ENCODE data around the gene GRAMD1B.

GRAMD1B gene

GRCh38 chr11:123645286-123645975 is 215.4 kb downstream of the GRAMD1B start:
- Histone ChIP-seq H3K27ac (replicated peaks) (no peak overlapping the region), H3K27me3 (ENCODE audit: insufficient read depth, poor library complexity, severe bottlenecking) (no peaks in the 10 kb centered on the region), H3K4me3 (replicated peaks; ENCODE audit: insufficient read depth, low read length) (no peak overlapping the region)
- no peak for TF ChIP-seq CTCF (IDR thresholded peaks at IDR 0.05; ENCODE audit: insufficient read depth, low read length)
- no peak for TF ChIP-seq REST (IDR thresholded peaks at IDR 0.05; ENCODE audit: insufficient replicate concordance, low read depth)
- TF ChIP-seq GABPA (IDR thresholded peaks at IDR 0.05; ENCODE audit: low read depth): no peak
- TF ChIP-seq POLR2AphosphoS5 (IDR thresholded peaks at IDR 0.05; ENCODE audit: low read depth): no peak
- no peak for TF ChIP-seq SPI1 (IDR thresholded peaks at IDR 0.05; ENCODE audit: borderline replicate concordance, low read depth)
- DNase-seq (ENCODE audit: low read depth in 1 of 2, low spot score in 1 of 2): no peak

- TF ChIP-seq GABPA (IDR thresholded peaks at IDR 0.05; ENCODE audit: low read depth) (no peak), REST (IDR thresholded peaks at IDR 0.05; ENCODE audit: insufficient replicate concordance, low read depth) (no peak), CTCF (IDR thresholded peaks at IDR 0.05; ENCODE audit: insufficient read depth, low read length) (no peak), POLR2AphosphoS5 (IDR thresholded peaks at IDR 0.05; ENCODE audit: low read depth) (no peak), SPI1 (IDR thresholded peaks at IDR 0.05; ENCODE audit: borderline replicate concordance, low read depth) (no peak)
- H3K4me3 ChIP-seq (replicated peaks; ENCODE audit: insufficient read depth, low read length): no peak overlapping the region
- peaks cover 24% of the 10 kb centered on the region for H3K27me3 ChIP-seq (ENCODE audit: insufficient read depth, poor library complexity, severe bottlenecking)
- DNase-seq (ENCODE audit: low read depth in 1 of 2, low spot score in 1 of 2): no peak
- no peak overlapping the region for H3K27ac ChIP-seq (replicated peaks)
Measured at GRCh38 chr11:123650901-123651300, 220.8 kb downstream of the GRAMD1B start.

GRCh38 chr11:123652599-123652998 is 222.5 kb downstream of the GRAMD1B start:
- no peak overlapping the region for H3K4me3 ChIP-seq (replicated peaks; ENCODE audit: insufficient read depth, low read length)
- no peak for DNase-seq (ENCODE audit: low read depth in 1 of 2, low spot score in 1 of 2)
- H3K27me3 ChIP-seq (ENCODE audit: insufficient read depth, poor library complexity, severe bottlenecking): peaks cover 24% of the 10 kb centered on the region
- TF ChIP-seq SPI1 (IDR thresholded peaks at IDR 0.05; ENCODE audit: borderline replicate concordance, low read depth): no peak
- no peak for TF ChIP-seq POLR2AphosphoS5 (IDR thresholded peaks at IDR 0.05; ENCODE audit: low read depth)
- TF ChIP-seq CTCF (IDR thresholded peaks at IDR 0.05; ENCODE audit: insufficient read depth, low read length): no peak
- no peak for TF ChIP-seq GABPA (IDR thresholded peaks at IDR 0.05; ENCODE audit: low read depth)
- no peak for TF ChIP-seq REST (IDR thresholded peaks at IDR 0.05; ENCODE audit: insufficient replicate concordance, low read depth)
- H3K27ac ChIP-seq (replicated peaks): no peak overlapping the region
